Stimulated activated naive B cell treated with anti-CD40 and anti-IgM and Interleukin-4, amounts not matched to agents 10 μg/mL and 1 μg/mL and 100 μg/mL, for 72 hours (primary cell): ENCODE results near the gene DDX51.

Experiments
- ATAC-seq, 2 donors: fragments of 150-1000 bp; cut with Tn5 transposase; replicated peaks; 2 replicates each; pipeline ENCODE4 v1.10.0; 2021; ENCODE audit warnings: moderate library complexity in 1 of 2
- DNase-seq: peaks from one replicate; pipeline ENCODE4 v3.0.0; 2021
- H3K27ac Mint-ChIP-seq: one replicate; pipeline ENCODE4 v1.8.0; 2022; ENCODE audit warnings: mild to moderate bottlenecking, mixed read lengths
- H3K27me3 Mint-ChIP-seq, 2 donors: one replicate each; pipeline ENCODE4 v1.8.0; 2022; ENCODE audit warnings: mixed read lengths in 2 of 2
- H3K36me3 Mint-ChIP-seq, 2 donors: one replicate each; pipeline ENCODE4 v1.8.0; 2022; ENCODE audit warnings: mixed read lengths in 2 of 2, mild to moderate bottlenecking in 1 of 2
- H3K4me1 Mint-ChIP-seq, 2 donors: one replicate each; pipeline ENCODE4 v1.8.0; 2022; ENCODE audit warnings: mixed read lengths in 2 of 2, mild to moderate bottlenecking in 1 of 2
- H3K4me3 Mint-ChIP-seq, 2 donors: one replicate each; pipeline ENCODE4 v1.8.0; 2022; ENCODE audit warnings: mild to moderate bottlenecking in 2 of 2, mixed read lengths in 2 of 2, moderate library complexity in 1 of 2
- H3K9me3 Mint-ChIP-seq, 2 donors: one replicate each; pipeline ENCODE4 v1.8.0; 2022; ENCODE audit warnings: mixed read lengths in 2 of 2, mild to moderate bottlenecking in 1 of 2

DDX51 gene

GRCh38 chr12:132185705-132186104 is 41.6 kb upstream of the DDX51 start:
- Mint-ChIP-seq H3K36me3 (peaks cover 2 to 3% of the 10 kb centered on the region in 2 donors), H3K9me3 (peaks cover 0 to 6% of the 10 kb centered on the region in 2 donors), H3K27ac (no peak overlapping the region), H3K4me3 (no peak overlapping the region), H3K4me1 (peaks cover 11 to 39% of the 10 kb centered on the region in 2 donors), H3K27me3 (peaks cover 0 to 21% of the 10 kb centered on the region in 2 donors)
- ATAC-seq (no peak), DNase-seq (no peak)

- no peaks in the 10 kb centered on the region for H3K36me3 Mint-ChIP-seq
- H3K4me3 Mint-ChIP-seq = no peak overlapping the region
- DNase-seq = no peak
- ATAC-seq = no peak
- peaks cover 10 to 26% of the 10 kb centered on the region in 2 donors for H3K27me3 Mint-ChIP-seq
- peaks cover 11 to 30% of the 10 kb centered on the region in 2 donors for H3K4me1 Mint-ChIP-seq
- peaks cover 0 to 4% of the 10 kb centered on the region in 2 donors for H3K9me3 Mint-ChIP-seq
- H3K27ac Mint-ChIP-seq = no peak overlapping the region
These were observed 38.7 kb upstream of the DDX51 start for GRCh38 chr12:132182711-132183365.

GRCh38 chr12:132182206-132182710 is 38.1 kb upstream of the DDX51 start:
- DNase-seq (no peak), ATAC-seq (no peak)
- Mint-ChIP-seq H3K27me3 (peaks cover 10 to 27% of the 10 kb centered on the region in 2 donors), H3K36me3 (no peaks in the 10 kb centered on the region), H3K27ac (no peak overlapping the region), H3K4me1 (peaks cover 11 to 26% of the 10 kb centered on the region in 2 donors), H3K4me3 (no peak overlapping the region), H3K9me3 (peaks cover 0 to 4% of the 10 kb centered on the region in 2 donors)

- Mint-ChIP-seq H3K36me3 (no peaks in the 10 kb centered on the region), H3K4me1 (peaks cover 8 to 20% of the 10 kb centered on the region in 2 donors), H3K27me3 (peaks cover 14 to 33% of the 10 kb centered on the region in 2 donors), H3K4me3 (no peak overlapping the region), H3K9me3 (peaks cover 0 to 4% of the 10 kb centered on the region in 2 donors), H3K27ac (no peak overlapping the region)
- DNase-seq (no peak), ATAC-seq (no peak)
These were observed 37.6 kb upstream of the DDX51 start for GRCh38 chr12:132181570-132182200.

GRCh38 chr12:132180648-132181546 is 36.8 kb upstream of the DDX51 start:
- Mint-ChIP-seq H3K4me3 (no peak overlapping the region), H3K4me1 (peaks cover 7 to 12% of the 10 kb centered on the region in 2 donors)

GRCh38 chr12:132179431-132180362 is 35.6 kb upstream of the DDX51 start:
- Mint-ChIP-seq H3K9me3 (peaks cover 0 to 4% of the 10 kb centered on the region in 2 donors), H3K27me3 (peaks cover 21 to 31% of the 10 kb centered on the region in 2 donors), H3K4me3 (no peak overlapping the region), H3K36me3 (no peaks in the 10 kb centered on the region), H3K4me1 (peaks cover 9% of the 10 kb centered on the region in 2 donors), H3K27ac (no peak overlapping the region)
- DNase-seq (no peak), ATAC-seq (no peak)

More at GRCh38 chr12:132180648-132181546, 36.8 kb upstream of the DDX51 start:
- H3K36me3 Mint-ChIP-seq = no peaks in the 10 kb centered on the region
- H3K27me3 Mint-ChIP-seq = peaks cover 19 to 38% of the 10 kb centered on the region in 2 donors
- H3K27ac Mint-ChIP-seq = no peak overlapping the region
- no peak for DNase-seq
- no peak for ATAC-seq
- H3K9me3 Mint-ChIP-seq = peaks cover 0 to 4% of the 10 kb centered on the region in 2 donors

GRCh38 chr12:132178801-132179401 is 34.8 kb upstream of the DDX51 start:
- Mint-ChIP-seq H3K9me3 (peaks cover 0 to 4% of the 10 kb centered on the region in 2 donors), H3K4me3 (no peak overlapping the region), H3K27me3 (peaks cover 27 to 33% of the 10 kb centered on the region in 2 donors), H3K36me3 (no peaks in the 10 kb centered on the region), H3K4me1 (peaks cover 9 to 12% of the 10 kb centered on the region in 2 donors), H3K27ac (no peak overlapping the region)
- no peak for ATAC-seq
- no peak for DNase-seq

- no peak overlapping the region for H3K27ac Mint-ChIP-seq
- no peak overlapping the region for H3K4me3 Mint-ChIP-seq
- peaks cover 12 to 13% of the 10 kb centered on the region in 2 donors for H3K4me1 Mint-ChIP-seq
- H3K9me3 Mint-ChIP-seq = peaks cover 0 to 4% of the 10 kb centered on the region in 2 donors
- ATAC-seq (peak in 1 of 2 donors; percentile 38), DNase-seq (no peak)
- no peaks in the 10 kb centered on the region for H3K36me3 Mint-ChIP-seq
- H3K27me3 Mint-ChIP-seq = peaks cover 30 to 39% of the 10 kb centered on the region in 2 donors
These were observed 34.2 kb upstream of the DDX51 start for GRCh38 chr12:132178316-132178715.

- ATAC-seq (no peak), DNase-seq (no peak)
- Mint-ChIP-seq H3K4me3 (no peak overlapping the region), H3K9me3 (peaks cover 0 to 2% of the 10 kb centered on the region in 2 donors), H3K36me3 (no peaks in the 10 kb centered on the region), H3K4me1 (peaks cover 16 to 20% of the 10 kb centered on the region in 2 donors), H3K27ac (no peak overlapping the region), H3K27me3 (peaks cover 40 to 51% of the 10 kb centered on the region in 2 donors)
These were observed 32.9 kb upstream of the DDX51 start for GRCh38 chr12:132176920-132177551.

GRCh38 chr12:132176385-132176919 is 32.3 kb upstream of the DDX51 start:
- no peaks in the 10 kb centered on the region for H3K36me3 Mint-ChIP-seq
- H3K9me3 Mint-ChIP-seq = no peaks in the 10 kb centered on the region
- DNase-seq (no peak), ATAC-seq (no peak)
- H3K4me1 Mint-ChIP-seq = peaks cover 16 to 20% of the 10 kb centered on the region in 2 donors
- peaks cover 40 to 56% of the 10 kb centered on the region in 2 donors for H3K27me3 Mint-ChIP-seq
- no peak overlapping the region for H3K27ac Mint-ChIP-seq
- H3K4me3 Mint-ChIP-seq = no peak overlapping the region

- no peak overlapping the region for H3K27ac Mint-ChIP-seq
- ATAC-seq = no peak
- no peaks in the 10 kb centered on the region for H3K36me3 Mint-ChIP-seq
- H3K4me1 Mint-ChIP-seq = peaks cover 16 to 20% of the 10 kb centered on the region in 2 donors
- no peaks in the 10 kb centered on the region for H3K9me3 Mint-ChIP-seq
- no peak overlapping the region for H3K4me3 Mint-ChIP-seq
- no peak for DNase-seq
- peaks cover 40 to 53% of the 10 kb centered on the region in 2 donors for H3K27me3 Mint-ChIP-seq
These were observed 31.6 kb upstream of the DDX51 start for GRCh38 chr12:132175496-132176384.
